ENCODE results near the gene MRPL2. TPM values are rescaled to one million over a fixed set of nuclear protein-coding genes. Genes with fewer than 3 reads are reported as not detected.
"Not testable (repeated sequence)": the region's sequence is repeated elsewhere in the genome, so short reads cannot be mapped to it uniquely, and the experiment has no call there.

Gene MRPL2
- total RNA-seq, 1 donor, result 18.7 TPM

DNA sequence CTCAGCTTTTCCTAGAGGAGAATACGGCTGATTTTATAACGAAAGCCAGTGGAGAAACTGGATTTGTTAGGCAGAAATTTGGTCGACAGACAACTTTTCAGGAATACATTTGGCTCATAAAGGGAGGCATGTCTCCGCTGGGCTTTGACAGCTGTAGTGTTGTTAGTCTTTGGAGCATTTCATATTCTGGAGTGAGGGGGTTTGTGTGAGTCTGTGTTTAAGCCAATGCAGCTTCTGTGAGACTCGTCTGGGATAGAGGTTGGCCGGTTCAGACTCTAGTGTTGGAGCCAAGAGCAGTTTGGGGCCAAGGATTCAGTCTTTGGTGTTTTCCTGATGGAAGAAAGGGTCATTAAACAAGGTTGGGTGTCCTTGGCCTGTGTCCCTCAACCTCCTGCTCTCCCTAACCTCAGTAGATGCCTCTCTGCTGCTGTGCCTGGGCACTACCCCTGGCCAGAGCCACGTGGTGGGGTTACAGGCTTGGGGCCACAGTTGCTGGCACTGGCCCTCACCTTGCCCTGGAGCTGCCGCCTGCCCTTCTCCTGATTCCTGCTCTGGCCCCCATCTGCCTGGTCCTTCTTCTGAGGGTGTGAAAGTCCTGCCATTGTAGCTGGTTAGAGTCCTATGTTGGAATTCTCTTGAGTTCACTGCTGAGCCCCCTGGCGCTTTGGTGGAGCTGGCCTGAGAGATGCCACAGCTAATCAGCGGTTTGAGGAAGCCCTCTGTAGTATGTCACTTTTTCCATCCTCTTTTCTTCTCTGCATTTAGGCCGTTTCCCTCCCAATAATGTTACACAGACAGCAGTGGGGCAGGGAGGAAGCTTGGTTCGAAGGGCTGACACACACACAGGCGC lies 23.8 kb upstream of the MRPL2 start:
- TF ChIP-seq, protein P1, sequence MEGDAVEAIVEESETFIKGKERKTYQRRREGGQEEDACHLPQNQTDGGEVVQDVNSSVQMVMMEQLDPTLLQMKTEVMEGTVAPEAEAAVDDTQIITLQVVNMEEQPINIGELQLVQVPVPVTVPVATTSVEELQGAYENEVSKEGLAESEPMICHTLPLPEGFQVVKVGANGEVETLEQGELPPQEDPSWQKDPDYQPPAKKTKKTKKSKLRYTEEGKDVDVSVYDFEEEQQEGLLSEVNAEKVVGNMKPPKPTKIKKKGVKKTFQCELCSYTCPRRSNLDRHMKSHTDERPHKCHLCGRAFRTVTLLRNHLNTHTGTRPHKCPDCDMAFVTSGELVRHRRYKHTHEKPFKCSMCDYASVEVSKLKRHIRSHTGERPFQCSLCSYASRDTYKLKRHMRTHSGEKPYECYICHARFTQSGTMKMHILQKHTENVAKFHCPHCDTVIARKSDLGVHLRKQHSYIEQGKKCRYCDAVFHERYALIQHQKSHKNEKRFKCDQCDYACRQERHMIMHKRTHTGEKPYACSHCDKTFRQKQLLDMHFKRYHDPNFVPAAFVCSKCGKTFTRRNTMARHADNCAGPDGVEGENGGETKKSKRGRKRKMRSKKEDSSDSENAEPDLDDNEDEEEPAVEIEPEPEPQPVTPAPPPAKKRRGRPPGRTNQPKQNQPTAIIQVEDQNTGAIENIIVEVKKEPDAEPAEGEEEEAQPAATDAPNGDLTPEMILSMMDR (IDR thresholded peaks at IDR 0.05; ENCODE audit: insufficient read depth, low read length), result no peak
- H3K4me3 ChIP-seq (ENCODE audit: low read depth, low read length), result no peak overlapping the region
- peak; percentile 14 for DNase-seq (ENCODE audit: low read depth)

DNA sequence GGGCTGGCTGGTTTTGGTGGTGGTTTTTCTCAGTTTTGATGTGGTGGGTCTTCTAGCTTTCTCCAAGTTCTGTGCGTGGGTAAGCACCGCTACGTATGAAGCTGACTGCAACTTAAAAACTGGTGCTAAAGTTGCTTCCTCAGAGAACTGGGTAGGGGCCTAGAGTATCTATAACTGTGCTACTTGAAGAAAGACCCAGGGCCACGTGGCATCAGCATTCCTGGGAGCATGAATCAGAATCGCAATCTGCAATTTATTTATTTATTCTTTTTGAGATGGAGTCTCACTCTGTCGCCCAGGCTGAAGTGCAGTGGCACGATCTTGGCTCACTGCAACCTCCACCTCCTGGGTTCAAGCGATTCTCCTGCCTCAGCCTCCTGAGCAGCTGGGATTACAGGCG lies 22.7 kb upstream of the MRPL2 start:
- H3K4me3 ChIP-seq (ENCODE audit: low read depth, low read length); DNase-seq (ENCODE audit: low read depth): not testable (repeated sequence)

DNA sequence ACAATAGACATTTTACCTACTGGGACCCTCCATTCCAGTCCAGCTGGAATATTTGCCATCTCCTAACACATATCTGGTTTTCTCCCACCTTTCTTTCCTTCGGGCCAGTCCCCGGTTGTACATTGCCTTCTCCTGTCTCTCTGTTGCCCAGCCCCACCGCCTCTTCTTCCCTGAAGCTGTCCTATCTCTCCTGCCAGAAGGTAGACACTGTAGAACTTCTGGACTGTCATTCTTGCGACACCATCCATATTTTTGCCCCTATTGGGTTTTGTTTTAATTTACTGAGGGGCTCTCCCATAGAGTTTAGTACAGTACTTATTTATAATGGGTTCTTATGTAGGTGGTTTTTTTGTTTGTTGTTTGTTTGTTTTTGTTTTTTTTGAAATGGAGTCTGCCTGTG lies 21.8 kb upstream of the MRPL2 start:
- no peak for DNase-seq (ENCODE audit: low read depth)
- TF ChIP-seq, protein P1 (IDR thresholded peaks at IDR 0.05; ENCODE audit: insufficient read depth, low read length), result no peak
- H3K4me3 ChIP-seq (ENCODE audit: low read depth, low read length), result no peak overlapping the region

DNA sequence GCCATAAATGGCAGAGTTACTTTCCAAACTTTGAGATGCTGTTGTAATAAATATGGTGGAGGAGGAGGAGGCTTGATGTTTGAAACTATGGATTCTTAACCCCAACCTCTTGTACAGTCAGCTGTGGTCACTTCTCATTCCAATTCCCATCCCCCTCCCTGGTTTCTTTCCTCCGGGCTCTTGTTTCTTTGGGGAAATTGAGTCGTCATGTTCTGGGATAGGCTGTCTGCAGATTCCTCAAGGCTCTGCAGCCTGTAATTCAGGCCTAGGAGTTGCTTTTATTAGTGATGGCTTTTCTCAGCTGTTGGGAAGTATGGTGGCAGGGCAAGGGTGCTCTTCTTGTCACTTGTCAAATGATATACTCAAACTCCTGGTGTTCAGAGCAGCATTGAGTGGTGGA lies 19.5 kb upstream of the MRPL2 start:
- TF ChIP-seq, protein P1 (IDR thresholded peaks at IDR 0.05; ENCODE audit: insufficient read depth, low read length), result no peak

DNA sequence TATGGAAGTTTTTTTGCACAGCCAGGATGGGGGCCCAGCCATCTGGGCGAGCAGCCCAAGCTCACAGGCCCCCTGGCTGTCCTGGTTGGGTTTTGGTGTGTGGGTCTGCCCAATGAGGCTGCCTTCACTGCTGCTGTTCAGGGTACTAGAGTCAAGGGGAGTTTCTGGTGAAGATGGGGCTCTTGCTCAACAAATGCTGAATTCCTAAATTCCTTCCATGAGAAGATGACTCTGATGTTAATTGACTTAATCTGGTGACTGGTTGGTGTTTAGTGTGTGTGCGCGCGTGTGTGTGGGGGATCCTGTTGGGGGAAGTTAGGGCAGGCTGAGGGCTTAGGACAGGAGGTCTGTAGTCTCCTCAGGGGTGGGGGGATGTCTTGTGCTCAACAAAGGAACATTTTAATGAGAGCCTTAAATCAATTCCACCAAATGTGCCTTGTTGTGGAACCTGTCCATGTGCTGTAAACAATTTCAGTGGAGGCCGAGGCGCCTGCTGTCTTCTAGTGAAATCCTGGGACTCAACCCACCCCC lies 18.8 kb upstream of the MRPL2 start:
- DNase-seq (ENCODE audit: low read depth), result no peak
- TF ChIP-seq, protein P1 (IDR thresholded peaks at IDR 0.05; ENCODE audit: insufficient read depth, low read length), result no peak
- peak overlapping the region; percentile 81 for H3K4me3 ChIP-seq (ENCODE audit: low read depth, low read length)

More for the DNA sequence above, 19.5 kb upstream of the MRPL2 start:
- no peak for DNase-seq (ENCODE audit: low read depth)
- no peak overlapping the region for H3K4me3 ChIP-seq (ENCODE audit: low read depth, low read length)

DNA sequence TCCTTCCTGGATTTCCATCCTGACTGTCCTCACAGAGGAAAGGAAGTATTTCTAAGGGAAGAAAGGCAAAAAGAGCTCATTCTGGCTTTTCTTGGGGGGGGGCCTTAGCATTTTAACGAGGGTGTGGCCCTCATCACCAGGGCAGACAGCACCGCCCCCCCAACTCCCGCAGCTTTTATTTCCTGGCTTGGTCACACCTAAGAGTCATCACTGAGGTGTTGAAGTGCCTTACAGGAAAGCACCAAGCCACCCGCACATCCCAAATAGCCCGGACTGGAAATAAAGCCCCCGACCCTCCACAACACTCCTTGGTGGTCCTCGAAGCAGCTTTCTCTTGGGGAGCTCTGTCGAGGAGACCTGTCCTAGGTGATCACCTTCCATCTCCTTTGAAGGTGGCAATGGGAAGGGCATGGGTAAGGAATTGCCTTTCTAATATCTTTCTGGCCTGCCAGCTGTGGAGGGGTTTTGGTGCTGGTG lies 18.1 kb upstream of the MRPL2 start:
- H3K4me3 ChIP-seq (ENCODE audit: low read depth, low read length), result peak overlapping the region; percentile 81
- TF ChIP-seq, protein P1 (IDR thresholded peaks at IDR 0.05; ENCODE audit: insufficient read depth, low read length), result no peak
- DNase-seq (ENCODE audit: low read depth), result no peak

DNA sequence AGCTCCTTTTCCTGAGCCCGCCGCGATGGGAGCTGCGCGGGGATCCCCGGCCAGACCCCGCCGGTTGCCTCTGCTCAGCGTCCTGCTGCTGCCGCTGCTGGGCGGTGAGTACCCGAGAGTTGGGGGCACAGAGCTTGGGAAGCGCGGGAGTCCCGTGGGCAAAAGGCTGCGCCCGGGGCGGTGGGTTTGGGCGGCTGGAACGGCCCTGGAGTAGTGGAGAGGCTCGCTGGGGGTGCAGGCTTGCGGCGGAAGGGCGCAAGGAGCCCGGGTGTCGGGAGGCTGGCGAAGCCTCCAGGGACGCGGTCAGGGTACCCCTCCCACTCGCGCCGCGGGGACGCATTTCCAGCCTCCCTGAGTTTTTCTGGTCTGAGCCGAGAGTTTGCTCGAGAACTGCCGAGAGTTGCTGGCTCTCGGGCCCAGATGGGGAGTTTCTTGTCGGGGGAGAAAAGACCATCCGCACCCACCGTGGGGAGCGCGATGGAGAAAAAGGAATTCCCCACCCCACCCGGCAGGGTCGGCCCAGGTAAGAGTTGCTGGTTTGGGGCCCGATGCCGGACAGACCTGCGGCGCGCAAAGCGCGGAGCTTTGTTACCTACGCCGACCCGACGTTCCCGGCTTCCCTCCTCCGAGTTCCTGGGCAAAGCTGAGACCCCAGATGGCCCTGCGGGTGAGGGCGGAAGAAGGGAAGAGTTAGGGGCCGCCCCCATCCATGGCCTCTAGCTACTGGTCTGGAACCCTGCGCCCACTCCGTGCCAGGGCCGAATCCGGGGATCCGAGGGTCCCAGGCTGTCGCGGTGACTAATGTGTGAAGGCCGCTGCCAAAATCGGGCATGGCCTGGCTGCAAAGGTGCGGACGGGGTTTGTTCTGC lies 17.5 kb upstream of the MRPL2 start:
- TF ChIP-seq, protein P1 (IDR thresholded peaks at IDR 0.05; ENCODE audit: insufficient read depth, low read length), result no peak
- H3K4me3 ChIP-seq (ENCODE audit: low read depth, low read length), result peak overlapping the region; percentile 81
- peak; percentile 35 for DNase-seq (ENCODE audit: low read depth)
